Upper lobe of left lung (tissue), 4 donors: ENCODE data around the gene TMEM239.

ENCODE experiments used
- POLR2A ChIP-seq, 4 donors: fragments of 450-650 bp; IDR thresholded peaks; one replicate each; pipeline ENCODE4 v1.5.1; 2016 to 2017; ENCODE audit warnings: antibody characterized with exemption in 4 of 4, mild to moderate bottlenecking in 2 of 4
- POLR2AphosphoS5 ChIP-seq, 2 donors: sonication (generic); formaldehyde crosslinking; IDR thresholded peaks; one replicate each; pipeline ENCODE4 v1.5.1; 2017; ENCODE audit warnings: antibody characterized with exemption in 2 of 2

GRCh38 chr20:2773812-2774211 lies 42.4 kb upstream of the TMEM239 start:
- TF ChIP-seq POLR2A (IDR thresholded peaks at IDR 0.05) (no peak), POLR2AphosphoS5 (IDR thresholded peaks at IDR 0.05) (no peak)
